MV-4-11 (cell line): ENCODE results near the gene RANBP3.
"Not testable (repeated sequence)": the region's sequence is repeated elsewhere in the genome, so short reads cannot be mapped to it uniquely, and the experiment has no call there.

Source experiments
- DNase-seq: peaks from one replicate; lab custom pipeline; 2025; lab: John Stamatoyannopoulos, UW

RANBP3 gene

GRCh38 chr19:6007866-6008265 lies 29.9 kb upstream of the RANBP3 start:
- no peak for DNase-seq

DNA sequence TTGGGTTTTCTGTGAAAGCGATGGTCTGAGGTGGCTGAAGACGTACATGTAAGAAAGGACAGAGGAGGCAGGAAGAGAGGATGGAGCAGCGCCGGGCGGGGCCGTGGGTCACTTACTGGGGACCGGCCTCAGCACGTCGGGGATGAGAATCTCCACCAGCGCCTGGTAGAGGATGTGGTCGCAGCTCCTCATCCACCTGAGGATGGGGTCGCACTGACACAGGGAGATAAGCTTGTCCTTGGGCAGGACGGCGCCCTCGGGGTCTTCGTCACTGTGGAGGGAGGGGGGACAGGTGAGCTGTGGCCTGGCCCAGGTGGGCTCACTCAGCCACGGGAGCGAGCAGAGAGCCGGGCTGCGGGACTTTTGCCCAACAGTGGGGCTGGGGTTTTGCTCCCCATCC lies 29.0 kb upstream of the RANBP3 start:
- DNase-seq = no peak

GRCh38 chr19:6006070-6006446 lies 28.1 kb upstream of the RANBP3 start:
- DNase-seq = not testable (repeated sequence)

- DNase-seq = no peak
These were observed 27.6 kb upstream of the RANBP3 start for GRCh38 chr19:6005321-6006069.

DNA sequence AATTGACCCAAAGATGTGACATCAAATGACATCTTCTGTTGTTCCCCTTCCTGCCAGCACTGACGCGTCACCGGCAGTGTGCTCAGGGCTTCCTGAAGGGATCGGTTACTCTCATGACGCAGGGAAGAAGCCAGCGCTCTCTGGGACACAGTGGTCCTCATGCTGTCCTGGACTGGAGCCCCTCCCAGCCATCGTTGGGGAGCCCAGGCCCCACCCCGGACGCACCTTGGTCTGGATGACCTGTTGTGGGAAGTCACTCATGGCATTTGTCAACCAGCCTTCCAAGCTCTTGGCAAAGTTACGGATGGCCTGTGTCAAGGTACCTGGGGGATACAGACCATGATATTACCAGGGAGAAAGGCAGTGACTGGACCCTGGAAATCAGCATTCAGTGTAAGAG lies 26.0 kb upstream of the RANBP3 start:
- DNase-seq = no peak

DNA sequence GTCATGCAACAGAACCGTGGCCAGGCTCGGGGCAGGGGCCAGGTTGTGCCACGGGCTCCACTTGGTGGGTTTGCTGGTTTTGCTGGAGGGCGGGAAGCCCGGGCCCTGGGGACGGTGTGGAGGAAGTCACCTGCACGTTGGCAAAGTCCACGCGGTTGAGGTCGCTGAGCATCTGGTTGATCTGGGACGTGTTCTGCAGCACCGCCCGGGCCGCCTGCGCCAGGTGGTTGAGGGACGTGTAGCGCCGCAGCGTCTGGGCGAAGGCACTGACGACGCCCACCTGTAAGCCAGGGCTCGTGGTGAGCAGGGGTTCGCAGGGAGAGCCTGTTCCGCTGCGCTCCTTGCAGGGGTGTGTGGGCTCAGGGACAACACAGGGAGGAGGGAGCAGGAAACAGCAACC lies 24.7 kb upstream of the RANBP3 start:
- DNase-seq = no peak

DNA sequence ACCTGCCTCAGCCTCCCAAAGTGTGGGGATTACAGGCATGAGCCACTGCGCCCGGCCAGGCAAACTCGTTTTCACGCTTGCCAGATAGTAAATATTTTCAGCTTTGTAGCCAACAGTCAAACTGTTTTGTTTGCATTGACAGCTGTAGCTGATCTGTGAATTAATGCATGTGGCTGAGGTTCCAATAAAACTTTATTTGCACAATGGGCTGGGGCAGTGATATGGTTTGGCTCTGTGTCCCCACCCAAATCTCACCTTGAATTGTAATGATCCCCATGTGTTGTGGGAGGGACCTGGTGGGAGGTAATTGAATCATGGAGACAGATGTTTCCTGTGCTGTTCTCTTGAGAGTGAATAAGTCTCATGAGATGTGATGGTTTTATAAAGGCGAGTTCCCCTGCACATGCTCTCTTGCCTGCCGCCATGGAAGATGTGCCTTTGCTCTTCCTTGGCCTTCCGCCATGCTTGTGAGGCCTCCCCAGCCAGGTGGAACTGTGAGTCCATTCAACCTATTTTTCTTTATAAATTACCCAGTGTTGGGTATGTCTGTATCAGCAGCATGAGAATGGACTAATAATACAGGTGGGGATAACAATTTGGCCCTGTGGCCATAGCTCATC lies 22.4 kb upstream of the RANBP3 start:
- no peak for DNase-seq

DNA sequence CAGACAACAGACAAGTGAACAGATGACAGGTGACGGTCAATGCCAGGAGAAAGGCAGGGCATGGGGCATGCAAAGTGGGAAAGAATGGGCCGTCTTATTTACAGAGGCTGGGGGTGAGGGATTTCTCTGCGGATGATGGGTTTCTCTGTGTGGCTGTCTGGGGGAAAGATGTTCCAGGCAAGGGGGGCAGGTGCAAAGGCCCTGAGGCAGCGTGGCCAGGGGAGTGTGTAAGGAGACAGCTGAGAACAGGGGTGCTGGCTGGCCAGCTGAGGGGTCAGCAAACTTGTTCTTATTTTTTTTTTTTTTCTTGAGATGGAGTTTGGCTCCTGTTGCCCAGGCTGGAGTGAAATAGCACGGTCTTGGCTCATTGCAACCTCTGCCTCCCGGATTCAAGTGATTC lies 21.8 kb upstream of the RANBP3 start:
- no peak for DNase-seq

GRCh38 chr19:5997371-5997770 lies 19.4 kb upstream of the RANBP3 start:
- DNase-seq = no peak

- DNase-seq = no peak
These were observed 18.8 kb upstream of the RANBP3 start for GRCh38 chr19:5996623-5997320.

GRCh38 chr19:5996102-5996501 lies 18.2 kb upstream of the RANBP3 start:
- DNase-seq = no peak

- DNase-seq = no peak
These were observed 17.7 kb upstream of the RANBP3 start for GRCh38 chr19:5995606-5996005.

- DNase-seq = no peak
These were observed 16.6 kb upstream of the RANBP3 start for GRCh38 chr19:5994405-5995165.

DNA sequence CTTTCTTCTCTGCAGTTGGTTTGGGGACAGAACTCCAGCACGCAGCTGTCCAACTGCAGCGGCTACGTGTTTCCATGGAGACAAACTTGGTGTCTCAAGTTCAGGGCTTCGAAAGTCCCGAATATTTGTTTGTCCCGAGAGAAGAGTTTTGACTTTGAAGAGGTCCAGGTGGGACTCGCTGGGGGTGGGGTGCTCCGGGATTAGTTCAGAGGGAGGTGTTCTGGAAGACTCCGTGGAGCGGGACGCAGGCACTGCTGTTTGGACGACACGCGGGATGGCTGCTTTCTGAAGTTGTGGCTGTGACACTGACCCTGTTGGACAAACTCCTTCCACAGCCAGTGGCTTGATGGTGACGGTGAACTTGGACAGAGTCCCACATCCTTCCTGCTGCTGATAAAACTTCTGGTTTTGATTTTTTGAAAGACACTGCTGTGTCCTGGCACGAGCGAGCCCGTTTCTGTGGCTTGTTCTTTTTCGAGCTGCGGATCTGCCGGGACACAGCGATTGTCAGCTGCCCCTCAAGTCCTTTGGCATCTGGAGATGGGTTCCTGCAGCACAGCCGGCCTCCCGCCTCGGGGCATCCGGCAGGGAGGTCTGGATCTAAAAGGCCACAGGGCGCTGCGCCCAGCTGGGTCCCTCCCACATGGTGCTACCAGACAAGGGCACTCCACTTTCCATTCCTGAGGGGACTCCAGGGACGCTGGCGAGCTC lies 15.9 kb upstream of the RANBP3 start:
- DNase-seq = no peak

- no peak for DNase-seq
These were observed 15.3 kb upstream of the RANBP3 start for GRCh38 chr19:5993201-5993600.

- no peak for DNase-seq
These were observed 14.8 kb upstream of the RANBP3 start for GRCh38 chr19:5992756-5993155.

DNA sequence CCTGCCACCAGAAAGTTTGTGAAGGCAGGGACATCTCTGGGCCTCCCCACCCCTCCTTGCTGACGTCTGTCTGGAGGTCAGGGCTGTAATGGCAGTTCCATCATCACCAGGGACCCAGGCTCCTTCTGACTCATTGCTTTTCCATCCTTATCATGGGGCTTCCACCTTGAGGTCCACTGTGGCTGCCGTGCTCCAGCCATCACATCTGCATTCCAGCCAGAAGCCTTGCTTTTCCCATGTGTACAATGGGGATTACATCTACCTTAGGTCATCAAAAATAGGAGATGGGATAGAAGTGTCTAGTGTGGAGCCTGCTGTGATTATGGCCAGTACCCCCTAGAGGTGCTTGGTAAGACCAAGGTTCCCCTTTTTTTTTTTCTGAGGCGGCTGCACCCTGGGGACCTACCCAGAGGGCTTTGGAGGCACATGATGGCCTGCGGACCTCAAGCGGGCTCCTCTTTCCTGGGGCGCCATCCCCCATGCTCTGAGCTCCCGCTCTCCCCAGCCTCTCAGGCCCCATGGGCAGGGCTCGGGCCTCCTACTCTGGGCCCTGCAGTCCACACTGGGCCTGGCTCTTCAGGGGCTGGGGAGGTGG lies 13.4 kb upstream of the RANBP3 start:
- peak; percentile 26 for DNase-seq

DNA sequence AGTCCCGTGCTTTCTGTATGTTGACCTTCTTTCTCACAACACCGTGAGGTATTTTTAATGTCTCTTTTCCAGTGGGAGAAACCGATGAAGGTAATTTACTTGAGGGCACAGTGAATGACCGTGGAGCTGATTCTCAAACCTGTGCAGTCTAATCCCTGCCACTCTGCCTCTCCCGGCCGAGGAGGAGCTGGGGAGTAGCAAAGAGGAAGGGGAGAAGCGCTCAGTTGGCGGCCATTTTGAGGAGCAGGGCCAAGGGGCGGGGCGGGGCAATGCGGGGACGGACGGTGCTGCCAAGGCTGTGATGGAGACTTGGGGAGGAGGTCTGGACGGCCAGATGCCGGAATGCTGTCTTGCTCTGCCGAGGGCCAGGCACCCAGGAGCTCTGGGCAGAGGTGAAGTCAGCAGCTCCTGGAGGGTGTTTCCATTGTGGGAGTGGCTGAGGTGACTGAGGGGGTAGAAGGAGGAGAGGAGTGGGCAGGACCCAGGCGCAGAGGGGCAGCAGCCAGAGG lies 12.4 kb upstream of the RANBP3 start:
- no peak for DNase-seq

DNA sequence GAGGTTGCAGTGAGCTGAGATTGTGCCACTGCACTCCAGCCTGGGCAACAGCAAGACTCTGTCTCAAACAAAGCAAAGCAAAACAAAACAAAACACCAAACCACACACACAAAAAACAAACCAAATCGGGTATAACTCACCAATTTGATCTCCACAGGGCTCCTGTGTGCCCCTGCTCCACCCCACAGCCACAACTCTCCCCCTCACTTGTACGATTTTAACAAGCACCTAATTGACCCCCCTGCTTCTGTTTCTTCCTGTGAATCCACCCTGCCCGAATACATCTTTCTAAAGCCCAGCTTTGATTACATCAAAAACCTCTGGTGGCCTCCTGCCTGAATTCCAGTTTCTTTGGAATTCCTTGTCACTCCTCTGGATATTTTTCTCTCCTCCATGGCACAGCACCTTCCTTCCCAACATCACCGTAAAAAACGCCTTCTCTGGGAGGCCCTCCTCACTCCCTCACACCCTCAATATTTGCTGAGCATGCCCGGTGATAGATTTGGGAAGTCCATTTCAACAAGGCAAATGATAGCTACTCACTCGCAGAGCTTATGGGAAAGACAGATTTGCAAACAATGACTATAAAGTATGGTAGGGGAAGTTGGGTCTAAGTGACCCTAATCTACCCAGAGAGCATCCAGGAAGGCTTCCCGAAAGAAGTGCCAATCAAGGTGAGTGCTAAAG lies 11.6 kb upstream of the RANBP3 start:
- no peak for DNase-seq

GRCh38 chr19:5988517-5989387 lies 10.8 kb upstream of the RANBP3 start:
- no peak for DNase-seq
